ENCODE measurements around the gene NELFE. TPM values are rescaled to one million over a fixed set of nuclear protein-coding genes. Genes with fewer than 3 reads are reported as not detected.

Gene NELFE
- total and polyA plus RNA-seq, 2 of the 13 experiments (the other 11 are each of a cell fraction or from before 2014, with no cell fraction given), result 51.3 to 69.8 TPM

GRCh38 chr6:31946370-31946885 lies 12.3 kb downstream of the NELFE start (continued):
- TF ChIP-seq MAFF (IDR thresholded peaks at IDR 0.05; ENCODE audit: low read depth, low read length), result 0 out of 2 replicates have a peak, but pooled peaks have one; percentile 3
- TF ChIP-seq, protein P1, sequence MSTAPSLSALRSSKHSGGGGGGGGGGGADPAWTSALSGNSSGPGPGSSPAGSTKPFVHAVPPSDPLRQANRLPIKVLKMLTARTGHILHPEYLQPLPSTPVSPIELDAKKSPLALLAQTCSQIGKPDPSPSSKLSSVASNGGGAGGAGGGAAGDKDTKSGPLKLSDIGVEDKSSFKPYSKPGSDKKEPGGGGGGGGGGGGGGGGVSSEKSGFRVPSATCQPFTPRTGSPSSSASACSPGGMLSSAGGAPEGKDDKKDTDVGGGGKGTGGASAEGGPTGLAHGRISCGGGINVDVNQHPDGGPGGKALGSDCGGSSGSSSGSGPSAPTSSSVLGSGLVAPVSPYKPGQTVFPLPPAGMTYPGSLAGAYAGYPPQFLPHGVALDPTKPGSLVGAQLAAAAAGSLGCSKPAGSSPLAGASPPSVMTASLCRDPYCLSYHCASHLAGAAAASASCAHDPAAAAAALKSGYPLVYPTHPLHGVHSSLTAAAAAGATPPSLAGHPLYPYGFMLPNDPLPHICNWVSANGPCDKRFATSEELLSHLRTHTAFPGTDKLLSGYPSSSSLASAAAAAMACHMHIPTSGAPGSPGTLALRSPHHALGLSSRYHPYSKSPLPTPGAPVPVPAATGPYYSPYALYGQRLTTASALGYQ (CRISPR knock-in tag; IDR thresholded peaks at IDR 0.05), result no peak
- no peak; the same call in 1 of the 2 replicates for TF ChIP-seq ZNF230 (CRISPR knock-in tag; IDR thresholded peaks at IDR 0.05)
- TF ChIP-seq KDM3A (CRISPR knock-in tag; IDR thresholded peaks at IDR 0.05; ENCODE audit: low read depth), result no peak
- no peak for TF ChIP-seq SMARCE1 (IDR thresholded peaks at IDR 0.05; ENCODE audit: borderline replicate concordance)
- no peak for TF ChIP-seq TAF15 (IDR thresholded peaks at IDR 0.05; ENCODE audit: low read depth, low read length, poor library complexity, severe bottlenecking)
- no peak for TF ChIP-seq SMARCC2 (IDR thresholded peaks at IDR 0.05)
- peak; percentile 28 to 39; a peak in 2 of 4 replicates for TF ChIP-seq MAFK (conservative IDR thresholded peaks at IDR 0.05 in 1 of 2, IDR thresholded peaks at IDR 0.05 in 1 of 2; ENCODE audit: low read length in 2 of 2)
- TF ChIP-seq ZBTB20 (CRISPR knock-in tag; IDR thresholded peaks at IDR 0.05; ENCODE audit: borderline replicate concordance, low read depth), result 0 out of 2 replicates have a peak, but pooled peaks have one; percentile 0
- TF ChIP-seq CCDC6 (CRISPR knock-in tag; IDR thresholded peaks at IDR 0.05), result 0 out of 2 replicates have a peak, but pooled peaks have one; percentile 8
- TF ChIP-seq ZNF224 (CRISPR knock-in tag; IDR thresholded peaks at IDR 0.05), result 0 out of 2 replicates have a peak, but pooled peaks have one; percentile 58
- TF ChIP-seq, protein P2, sequence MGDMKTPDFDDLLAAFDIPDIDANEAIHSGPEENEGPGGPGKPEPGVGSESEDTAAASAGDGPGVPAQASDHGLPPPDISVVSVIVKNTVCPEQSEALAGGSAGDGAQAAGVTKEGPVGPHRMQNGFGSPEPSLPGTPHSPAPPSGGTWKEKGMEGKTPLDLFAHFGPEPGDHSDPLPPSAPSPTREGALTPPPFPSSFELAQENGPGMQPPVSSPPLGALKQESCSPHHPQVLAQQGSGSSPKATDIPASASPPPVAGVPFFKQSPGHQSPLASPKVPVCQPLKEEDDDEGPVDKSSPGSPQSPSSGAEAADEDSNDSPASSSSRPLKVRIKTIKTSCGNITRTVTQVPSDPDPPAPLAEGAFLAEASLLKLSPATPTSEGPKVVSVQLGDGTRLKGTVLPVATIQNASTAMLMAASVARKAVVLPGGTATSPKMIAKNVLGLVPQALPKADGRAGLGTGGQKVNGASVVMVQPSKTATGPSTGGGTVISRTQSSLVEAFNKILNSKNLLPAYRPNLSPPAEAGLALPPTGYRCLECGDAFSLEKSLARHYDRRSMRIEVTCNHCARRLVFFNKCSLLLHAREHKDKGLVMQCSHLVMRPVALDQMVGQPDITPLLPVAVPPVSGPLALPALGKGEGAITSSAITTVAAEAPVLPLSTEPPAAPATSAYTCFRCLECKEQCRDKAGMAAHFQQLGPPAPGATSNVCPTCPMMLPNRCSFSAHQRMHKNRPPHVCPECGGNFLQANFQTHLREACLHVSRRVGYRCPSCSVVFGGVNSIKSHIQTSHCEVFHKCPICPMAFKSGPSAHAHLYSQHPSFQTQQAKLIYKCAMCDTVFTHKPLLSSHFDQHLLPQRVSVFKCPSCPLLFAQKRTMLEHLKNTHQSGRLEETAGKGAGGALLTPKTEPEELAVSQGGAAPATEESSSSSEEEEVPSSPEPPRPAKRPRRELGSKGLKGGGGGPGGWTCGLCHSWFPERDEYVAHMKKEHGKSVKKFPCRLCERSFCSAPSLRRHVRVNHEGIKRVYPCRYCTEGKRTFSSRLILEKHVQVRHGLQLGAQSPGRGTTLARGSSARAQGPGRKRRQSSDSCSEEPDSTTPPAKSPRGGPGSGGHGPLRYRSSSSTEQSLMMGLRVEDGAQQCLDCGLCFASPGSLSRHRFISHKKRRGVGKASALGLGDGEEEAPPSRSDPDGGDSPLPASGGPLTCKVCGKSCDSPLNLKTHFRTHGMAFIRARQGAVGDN (CRISPR knock-in tag; IDR thresholded peaks at IDR 0.05), result peak; percentile 5; the same call in 1 of the 2 replicates
- peak; percentile 65; the same call in 1 of the 2 replicates for TF ChIP-seq GTF3A (CRISPR knock-in tag; conservative IDR thresholded peaks at IDR 0.05)
- TF ChIP-seq ZNF441 (CRISPR knock-in tag; IDR thresholded peaks at IDR 0.05; ENCODE audit: borderline replicate concordance), result no peak
- TF ChIP-seq ARNT (IDR thresholded peaks at IDR 0.05), result no peak
- 0 out of 2 replicates have a peak, but pooled peaks have one; percentile 95 for TF ChIP-seq ZNF737 (CRISPR knock-in tag; IDR thresholded peaks at IDR 0.05; ENCODE audit: borderline replicate concordance)
- no peak for TF ChIP-seq MED8 (CRISPR knock-in tag; IDR thresholded peaks at IDR 0.05; ENCODE audit: insufficient replicate concordance)
- TF ChIP-seq ZNF558 (CRISPR knock-in tag; IDR thresholded peaks at IDR 0.05; ENCODE audit: borderline replicate concordance), result 0 out of 2 replicates have a peak, but pooled peaks have one; percentile 79
- TF ChIP-seq, protein P3, sequence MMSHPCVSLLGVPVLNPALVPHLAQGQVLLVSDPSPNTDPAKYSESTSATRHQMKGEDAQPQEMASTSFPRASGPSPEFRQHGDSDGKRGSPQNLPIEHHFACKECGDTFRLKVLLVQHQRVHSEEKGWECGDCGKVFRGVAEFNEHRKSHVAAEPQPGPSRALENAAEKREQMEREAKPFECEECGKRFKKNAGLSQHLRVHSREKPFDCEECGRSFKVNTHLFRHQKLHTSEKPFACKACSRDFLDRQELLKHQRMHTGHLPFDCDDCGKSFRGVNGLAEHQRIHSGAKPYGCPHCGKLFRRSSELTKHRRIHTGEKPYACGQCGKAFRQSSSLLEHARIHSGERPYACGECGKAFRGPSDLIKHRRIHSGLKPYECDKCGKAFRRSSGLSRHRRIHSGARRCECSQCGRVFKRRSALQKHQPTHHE (CRISPR knock-in tag; IDR thresholded peaks at IDR 0.05; ENCODE audit: borderline replicate concordance), result no peak
- TF ChIP-seq ZBTB39 (CRISPR knock-in tag; IDR thresholded peaks at IDR 0.05), result 0 out of 2 replicates have a peak, but pooled peaks have one; percentile 68
- no peak for TF ChIP-seq ZNF451 (CRISPR knock-in tag; IDR thresholded peaks at IDR 0.05)
